HG03342 (cell line): ENCODE results near the gene HAGH.

Experiments
- ATAC-seq: cut with Tn5 transposase; IDR thresholded peaks from one replicate; pipeline ENCODE4 v1.9.1; 2021; ENCODE audit warnings: mild to moderate bottlenecking, moderate library complexity; ENCODE audit not compliant: unreplicated experiment

The HAGH gene

DNA sequence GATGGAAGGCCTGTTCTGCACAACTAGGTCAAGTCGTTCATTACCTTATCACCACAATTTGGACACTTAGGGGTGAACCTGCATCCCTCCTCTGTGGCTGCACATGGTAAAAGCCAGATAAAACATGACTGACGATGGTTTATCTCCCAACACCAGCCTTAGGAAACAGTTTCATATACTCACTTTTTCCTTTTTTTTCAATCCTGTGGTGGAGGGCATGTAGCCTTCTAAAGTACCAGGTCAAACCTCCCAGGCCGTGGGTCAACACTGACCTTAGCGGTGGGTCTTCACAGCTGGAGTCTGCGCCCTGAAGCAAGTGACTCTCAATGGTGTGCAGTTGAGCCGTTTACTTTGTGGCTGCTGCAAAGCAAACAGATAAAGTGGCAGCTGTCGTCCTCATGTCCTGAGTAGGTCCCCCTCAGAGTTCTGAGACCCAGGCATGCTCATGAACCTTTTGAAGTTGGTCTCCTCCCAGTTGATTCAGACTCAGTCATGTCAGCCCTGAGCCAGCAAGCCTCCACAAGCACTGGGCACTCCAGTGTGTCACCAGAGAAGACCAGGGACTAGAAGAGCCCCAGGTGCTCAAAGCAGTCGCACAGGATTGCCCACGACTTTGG, 6.3 kb upstream of the HAGH start:
- ATAC-seq: no peak

DNA sequence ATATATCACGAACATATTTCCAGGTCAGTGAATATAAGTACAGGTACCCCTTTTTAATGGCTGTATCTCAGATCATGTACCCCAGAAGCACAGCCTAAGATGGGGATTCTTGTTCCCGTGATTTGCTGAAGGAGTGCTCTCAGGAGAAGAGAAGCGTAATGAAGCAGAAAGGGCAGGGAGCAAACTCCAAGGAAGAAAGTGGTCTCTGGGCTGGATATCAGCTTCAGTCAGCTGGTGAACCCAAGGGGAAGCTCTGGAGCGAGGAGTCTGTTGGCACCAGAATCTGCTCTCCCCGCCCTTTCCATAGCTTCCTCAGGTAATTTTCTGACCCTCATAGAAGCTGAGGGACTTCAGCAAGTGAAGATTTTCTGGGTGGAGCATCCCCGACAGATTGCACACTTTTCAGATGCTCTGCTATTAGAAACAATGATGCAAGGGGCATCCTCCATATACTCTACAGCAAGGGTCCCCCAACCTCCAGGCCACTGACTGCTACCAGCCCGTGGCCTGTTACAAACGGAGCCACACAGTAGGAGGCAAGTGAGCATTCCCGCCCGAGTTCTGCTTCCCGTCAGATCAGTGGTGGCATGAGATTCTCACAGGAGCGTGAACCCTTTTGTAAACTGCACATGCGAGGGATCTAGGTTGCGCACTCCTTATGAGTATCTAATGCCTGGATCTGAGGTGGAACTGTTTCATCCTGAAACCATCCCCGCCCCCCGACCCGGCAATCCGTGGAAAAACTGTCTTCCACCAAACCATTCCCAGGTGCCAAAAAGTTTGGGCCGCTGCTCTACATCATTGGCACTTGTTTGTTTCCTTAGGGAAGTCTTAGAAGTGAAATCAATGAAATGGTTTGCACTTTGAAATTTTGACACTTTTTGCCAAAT, 4.8 kb upstream of the HAGH start:
- no peak for ATAC-seq

DNA sequence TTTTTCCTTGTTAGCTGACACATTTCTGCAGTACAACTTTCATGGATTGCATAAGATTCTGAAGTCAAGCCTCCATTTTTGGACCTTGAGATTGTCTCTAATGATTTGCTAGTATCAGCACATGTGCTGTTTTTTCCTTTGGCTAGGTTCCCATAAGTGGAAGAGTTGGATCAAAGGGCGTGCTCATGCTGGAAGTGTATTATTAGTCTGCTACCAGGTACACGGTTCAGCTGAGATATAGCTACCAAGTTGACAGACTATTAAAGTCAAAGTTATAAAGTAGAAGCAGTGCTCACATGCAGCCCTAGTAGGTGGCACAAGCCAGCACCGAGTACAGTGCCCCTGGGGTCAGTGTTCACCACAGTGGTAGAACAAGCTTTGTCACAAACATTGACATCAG, 3.6 kb upstream of the HAGH start:
- no peak for ATAC-seq

DNA sequence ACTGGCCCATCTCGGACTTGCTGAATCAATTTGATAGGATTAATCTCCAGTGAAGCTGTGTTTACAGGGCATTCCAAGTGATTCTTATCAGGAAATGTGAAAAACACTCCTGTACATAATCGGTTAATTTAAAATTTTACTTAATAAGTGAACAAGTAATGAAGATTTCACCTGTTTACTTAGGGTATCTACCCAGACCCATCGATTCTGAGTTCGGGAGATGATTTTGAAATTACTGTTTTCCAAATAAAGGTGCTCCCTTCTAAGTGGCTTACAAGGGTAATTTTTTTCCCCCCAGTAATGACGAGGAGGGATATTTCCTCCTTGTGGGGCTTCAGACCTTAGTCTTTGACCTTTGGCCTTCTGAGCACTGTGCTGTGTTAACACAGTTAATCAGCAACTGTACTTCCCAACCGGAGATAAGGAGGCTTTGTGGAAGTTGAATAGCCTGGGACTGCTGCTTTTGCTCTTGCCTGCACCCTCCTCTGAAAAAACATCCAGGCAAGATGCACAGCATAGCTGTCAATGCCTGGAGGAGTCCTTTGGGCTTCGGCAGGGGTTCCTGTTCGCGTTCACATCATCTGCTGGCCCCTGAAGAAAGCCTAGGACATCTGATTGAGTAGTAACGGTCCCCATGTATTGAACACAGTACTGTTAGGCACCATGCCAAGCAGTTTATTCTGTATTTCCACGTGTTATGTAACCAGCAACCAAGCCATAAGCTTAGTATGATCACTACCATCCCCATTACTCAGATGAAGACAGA, 2.2 kb upstream of the HAGH start:
- ATAC-seq: no peak

DNA sequence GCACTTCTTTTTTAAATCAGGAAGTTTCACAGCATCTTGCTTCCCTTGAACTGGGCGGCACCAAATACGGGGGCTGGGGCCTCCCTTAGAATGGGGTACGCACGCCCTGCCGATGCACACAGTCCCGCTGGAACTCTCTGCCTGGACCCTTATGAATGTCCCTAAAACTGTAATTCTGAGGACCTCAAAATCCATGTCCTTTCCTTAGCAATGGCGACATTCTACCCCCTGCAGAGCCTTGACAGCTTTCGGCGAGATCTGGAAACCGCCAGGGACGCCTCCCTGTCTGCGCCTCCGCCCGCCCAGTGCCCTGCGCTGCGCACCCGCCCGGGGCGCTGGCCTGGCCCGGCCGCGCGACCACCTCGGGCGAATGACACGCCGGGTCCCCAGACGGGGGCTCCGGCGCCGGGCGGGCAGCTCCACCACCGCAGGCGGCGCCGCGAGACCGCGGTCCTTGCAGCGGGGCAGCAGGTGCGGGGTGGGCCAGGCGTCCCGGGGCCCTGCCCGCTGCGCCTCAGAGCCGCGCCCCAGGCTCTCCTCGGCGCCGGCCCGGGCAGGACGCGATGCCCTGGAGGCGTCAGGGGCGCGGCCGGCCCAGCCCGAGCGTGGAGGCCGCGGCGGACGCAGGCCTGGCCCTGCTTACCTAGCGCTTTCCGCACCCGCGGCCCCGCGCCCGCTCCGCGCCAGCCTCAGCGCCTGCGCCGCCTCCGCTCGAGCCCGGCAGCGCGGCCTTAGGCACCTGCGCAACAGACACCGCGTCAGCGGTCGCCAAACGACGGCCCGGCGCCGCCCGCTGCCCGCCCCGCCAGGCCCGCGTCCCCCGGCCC, 548 bp downstream of the HAGH start:
- ATAC-seq: peak; percentile 22

DNA sequence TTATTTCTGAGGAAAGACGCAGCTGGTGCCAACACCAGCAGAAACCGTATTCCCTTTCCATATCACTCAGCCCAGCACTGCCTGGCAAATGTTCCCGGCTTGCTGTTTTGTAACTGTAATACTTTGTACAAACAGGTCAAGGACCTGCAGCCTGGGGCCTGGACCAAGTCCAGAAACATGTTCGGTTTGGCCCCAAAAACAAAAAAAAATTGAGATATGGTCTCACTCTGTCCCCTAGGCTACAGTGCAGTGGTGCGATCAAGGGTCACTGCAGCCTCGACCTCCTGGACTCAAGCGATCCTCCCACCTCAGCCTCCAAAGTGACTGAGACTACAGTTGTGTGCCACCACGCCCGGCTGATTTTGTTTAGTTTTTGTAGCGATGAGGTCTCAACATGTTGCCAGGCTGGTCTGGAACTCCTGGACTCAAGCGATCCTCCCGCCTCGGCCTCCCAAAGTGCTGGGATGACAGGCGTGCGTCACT, 1.2 kb downstream of the HAGH start:
- no peak for ATAC-seq

DNA sequence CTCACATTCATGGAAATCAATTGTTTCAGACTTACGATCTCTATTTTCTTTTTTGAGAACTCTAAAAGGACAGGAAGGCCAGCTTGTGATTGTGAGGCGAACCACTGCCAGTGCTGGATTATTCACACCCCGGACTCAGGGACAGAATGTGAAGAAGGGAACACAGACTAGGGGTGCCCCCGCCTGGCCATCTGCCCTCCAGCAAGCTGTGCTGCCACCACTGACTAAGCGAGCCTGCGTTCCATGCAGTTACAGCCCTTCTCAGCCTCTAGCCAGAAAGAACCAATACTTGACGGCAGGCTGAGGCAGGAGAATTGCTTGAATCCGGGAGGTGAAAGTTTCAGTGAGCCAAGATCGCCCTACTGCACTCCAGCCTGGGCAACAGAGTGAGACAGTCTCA, 2.8 kb downstream of the HAGH start:
- no peak for ATAC-seq

DNA sequence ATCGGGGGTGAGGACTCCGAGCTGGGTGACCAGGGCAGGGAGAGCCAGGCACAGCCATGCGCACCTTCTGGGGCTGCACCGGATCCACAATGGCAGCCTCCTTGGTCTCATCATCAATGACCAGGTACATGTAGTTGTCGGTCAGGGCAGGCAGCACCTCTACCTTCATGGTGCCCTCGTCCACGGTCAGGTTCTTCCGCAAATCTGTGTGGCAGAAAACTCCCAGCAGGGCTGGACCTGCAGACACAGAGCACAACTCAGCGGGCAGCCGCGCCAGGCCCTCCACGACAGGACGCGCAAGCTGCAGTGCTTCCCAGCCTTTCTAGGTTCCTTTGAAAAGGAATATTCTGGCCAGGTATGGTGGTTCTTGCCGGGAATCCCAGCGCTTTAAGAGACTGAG, 3.8 kb downstream of the HAGH start:
- no peak for ATAC-seq

DNA sequence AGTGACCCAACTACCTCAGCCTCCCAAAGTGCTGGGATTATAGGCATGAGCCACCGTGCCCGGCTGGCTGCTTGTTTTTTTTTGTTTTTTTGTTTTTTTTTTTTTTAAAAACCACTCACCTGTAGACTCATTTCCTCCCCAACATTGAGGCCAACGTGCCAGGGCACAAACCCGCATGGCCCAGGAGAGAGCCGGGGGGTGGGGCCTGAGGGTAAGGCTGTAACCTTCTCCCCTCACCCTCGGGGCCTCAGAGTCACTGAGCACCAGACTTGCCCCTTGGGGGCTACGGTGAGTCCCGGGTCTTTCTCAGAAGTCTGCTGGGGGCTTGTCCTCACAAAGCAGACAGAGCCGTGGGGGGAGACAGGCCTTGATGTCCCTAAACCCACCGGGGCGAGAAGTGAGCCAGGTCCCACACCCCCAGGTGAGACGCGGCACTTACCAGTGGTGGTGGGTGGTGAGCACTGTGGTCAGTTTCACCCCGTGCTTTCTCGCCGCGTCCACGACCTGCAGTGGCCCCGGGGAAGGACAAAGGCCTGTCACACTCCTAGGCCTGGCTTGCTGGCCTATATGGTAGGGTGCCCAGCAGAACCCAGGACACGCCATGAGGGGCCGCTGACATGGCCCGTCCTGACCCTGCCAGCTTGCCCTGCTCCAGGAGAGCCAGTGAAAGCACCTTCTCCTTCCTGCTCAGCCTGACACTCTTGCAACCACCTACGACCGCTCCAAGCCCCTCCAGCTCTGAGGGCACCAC, 4.6 kb downstream of the HAGH start:
- ATAC-seq: no peak

DNA sequence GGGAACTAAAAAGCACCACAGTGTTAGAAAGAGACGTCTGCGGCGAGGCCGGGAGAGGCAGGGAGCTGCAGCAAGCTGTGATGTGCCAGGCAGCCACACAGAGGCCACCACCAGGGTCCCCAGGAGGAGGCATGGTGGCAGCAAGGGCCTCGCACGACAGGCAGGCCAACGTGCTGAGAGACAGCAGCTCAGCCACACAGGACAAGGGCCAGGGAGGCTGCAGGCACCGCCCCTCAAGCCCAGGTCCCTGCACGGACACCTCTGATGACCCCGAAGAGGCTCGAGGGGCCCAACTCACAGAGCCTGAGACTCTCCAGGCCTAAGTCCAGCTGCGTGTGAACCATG, 5.7 kb downstream of the HAGH start:
- ATAC-seq: no peak

DNA sequence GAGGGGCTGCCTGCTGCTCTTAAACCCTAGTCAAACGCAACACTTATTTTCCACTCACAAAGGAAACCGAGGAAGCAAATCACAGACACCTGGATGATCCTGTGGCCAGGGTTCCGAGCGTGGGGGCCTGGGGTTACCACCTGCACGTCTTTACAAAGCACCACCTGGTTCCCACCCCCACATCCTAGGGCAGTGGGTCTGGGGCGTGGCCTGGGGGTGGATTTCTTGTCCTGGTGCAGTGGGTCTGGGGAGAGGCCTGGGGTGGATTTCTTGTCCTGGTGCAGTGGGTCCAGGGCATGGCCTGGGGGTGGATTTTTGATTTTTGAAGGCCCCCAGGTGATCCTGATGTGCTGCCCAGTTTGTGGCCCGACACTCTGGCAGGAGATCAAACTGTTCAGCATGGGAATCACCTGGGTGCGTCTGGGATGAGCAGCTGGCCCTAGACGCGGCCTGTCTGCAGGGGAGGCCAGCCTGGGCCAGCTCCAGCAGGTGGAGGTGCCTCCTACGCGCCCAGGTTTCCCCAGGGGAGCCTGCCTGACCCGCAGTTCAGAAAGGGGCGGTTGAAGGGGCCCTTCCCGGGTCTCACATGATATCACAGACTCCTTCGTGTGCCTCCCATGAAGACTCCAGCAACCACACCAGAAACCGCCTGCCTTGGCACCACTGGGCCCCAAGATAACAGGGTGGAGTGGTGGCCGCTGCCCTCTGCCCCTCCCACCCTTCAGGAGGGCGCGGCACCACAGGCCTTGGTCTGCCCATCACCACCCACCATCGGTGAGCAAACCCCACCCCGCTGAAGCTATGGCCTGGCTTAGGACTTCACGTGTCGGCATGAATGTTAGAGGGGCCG, 6.3 kb downstream of the HAGH start:
- no peak for ATAC-seq

DNA sequence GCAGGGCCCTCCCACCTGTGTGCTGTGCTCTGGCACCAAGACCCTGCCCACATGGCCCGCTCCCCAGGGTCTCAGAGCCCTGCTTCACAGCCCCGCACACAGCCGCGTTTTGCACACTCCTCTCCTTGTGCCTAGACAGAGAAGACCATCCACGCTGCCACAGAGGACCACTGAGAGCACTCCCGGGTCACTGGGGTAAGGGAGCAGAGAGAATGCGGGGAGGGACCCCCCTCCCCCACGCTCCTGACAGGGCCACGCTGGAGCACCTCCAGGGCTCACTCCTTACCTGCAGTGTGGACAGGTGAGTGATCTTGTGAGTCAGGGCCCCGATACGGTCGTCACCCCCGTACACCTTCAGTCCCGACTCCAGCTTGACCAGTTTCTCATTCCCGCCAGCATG, 7.0 kb downstream of the HAGH start:
- ATAC-seq: no peak

DNA sequence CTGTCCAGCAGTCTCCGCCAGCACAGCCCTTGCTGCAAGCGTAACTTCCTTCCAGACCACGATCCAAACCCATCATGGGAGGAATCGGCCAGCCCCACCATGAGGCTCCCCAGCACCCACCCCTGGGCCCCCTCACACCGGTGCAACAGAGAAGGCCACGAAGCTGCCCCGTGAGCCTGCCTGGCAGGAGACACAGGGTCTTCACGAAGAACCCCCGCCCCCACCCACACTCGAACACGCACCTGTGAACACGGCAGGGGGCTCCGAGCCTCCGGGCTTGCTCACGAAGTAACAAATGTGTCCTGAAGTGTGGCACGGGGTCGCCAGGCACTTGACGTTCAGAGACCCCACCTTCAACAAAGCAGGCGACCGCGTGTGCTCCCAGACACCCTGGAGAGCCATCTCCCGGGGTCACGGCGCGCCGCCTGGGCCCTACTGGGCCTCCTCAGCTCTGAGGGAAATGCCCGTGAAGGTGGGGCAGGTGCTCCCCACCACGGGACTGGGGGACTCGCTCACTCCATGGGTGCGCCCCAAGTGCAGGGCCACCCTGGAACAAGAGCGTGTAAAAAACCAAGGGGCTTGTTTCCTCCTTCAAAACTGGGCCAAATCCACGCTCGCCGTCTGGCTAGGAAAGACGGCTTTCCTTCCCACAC, 7.6 kb downstream of the HAGH start:
- ATAC-seq: no peak

DNA sequence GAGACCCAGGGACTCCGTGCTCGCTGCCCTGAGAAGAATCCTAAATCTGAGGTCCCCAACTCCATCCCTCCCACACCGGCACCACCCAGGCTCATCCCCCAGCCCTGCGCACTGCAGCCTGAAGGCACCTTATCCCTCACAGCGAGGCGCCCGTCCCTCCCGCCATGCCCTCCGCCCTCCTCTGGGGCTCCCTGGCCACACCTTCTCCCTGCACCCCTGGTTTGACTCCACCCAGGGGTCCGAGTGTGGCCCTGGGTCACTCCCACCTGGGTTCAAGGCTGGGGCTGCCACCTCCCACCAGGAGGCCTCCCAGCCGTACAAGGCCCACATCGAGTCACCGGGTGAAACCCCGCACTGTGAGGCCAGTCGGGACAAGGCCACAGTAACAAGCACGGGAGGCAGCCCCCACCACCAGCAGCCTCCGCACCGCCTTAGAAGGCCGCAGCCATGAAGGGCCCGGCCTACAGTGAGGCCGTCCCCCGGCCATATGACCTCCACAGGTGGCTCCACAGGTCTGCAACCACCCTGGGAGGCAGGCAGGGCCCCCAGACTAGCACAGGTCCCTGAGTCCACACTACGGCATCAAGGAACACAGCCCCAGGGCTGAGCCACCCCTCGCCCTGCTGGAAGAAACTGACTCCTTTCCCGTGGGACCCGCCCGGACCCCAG, 8.3 kb downstream of the HAGH start:
- ATAC-seq: no peak

DNA sequence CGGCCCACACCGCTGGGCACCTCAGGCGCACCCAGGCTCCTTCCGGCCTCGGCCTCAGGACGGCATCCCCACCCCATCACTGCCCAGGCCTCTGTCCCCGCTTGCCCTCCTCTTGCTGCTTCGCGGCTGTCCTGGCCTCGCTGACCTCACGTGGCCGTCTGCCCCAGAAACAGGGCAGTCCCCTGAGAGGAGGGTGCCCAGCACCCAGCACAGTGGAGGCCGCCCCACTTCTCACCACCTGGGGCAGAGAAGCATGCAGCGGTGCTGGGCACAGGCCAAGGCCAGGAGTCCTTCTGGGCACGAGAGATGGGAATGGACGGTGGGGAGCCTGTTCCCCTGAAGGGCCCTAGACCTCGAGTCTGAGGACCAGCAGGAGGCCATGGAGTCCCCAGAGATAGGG, 8.9 kb downstream of the HAGH start:
- no peak for ATAC-seq

DNA sequence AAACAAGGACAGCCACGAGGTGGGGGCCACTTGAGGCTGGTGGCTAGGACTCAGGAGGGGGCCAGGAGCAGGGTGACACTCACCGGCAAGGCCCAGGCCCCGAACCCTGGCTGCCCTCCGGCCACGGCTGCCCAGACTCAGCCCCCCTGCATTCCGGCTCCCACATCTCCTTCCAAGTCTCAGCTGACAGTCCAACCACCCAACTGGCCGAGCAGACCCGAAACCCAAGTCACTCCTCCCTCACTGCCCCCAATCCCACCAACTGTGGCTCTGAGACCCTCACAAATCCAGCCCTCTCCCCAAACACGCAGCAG, 9.4 kb downstream of the HAGH start:
- no peak for ATAC-seq

DNA sequence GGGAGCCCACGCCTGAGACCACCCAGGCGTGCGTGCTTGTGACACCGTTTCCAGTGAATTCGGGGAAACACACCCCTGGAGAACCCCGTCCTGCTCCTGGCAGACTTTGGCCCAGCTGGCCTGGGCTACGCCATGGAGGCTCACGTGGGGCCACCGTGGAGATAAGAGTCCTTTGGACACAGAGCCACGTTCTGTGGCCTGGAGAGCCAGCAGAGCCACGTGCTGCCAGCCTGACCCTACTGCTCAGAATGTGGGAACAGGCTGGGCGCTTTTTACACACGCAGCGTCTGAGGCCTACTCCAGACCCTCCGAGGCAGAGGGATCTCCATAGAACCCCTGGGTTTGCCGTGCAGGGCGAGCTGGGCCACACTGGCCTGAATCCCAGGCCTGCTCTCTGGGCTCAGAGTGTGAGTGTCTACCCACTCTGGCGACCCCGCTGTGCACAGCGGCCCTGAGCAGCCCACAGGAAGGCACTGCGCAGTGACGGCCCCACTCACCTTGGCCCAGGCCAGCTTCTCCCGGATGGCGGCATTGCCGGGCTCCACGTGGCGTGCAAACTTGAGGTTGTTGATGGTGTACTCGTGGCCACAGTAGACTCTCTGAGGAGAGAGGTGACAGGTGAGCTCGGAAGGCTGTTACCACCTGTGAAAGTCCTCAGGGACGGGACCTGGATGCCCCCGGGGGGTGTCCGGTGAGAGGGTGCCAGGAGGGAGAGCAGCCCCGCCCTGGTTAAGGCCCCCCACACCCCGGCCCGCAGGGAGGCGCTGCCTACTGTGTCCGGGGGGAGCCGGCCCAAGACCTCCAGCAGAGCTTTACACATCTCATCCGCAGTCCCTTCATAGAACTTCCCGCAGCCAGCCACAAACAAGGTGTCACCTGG, 10.0 kb downstream of the HAGH start:
- no peak for ATAC-seq
